ENCODE data around the gene TEX36. TPM values are rescaled to one million over a fixed set of nuclear protein-coding genes. Genes with fewer than 3 reads are reported as not detected.
A peak's percentile ranks its signal among the peaks of the same experiment; 100 is the strongest.

Gene TEX36
- total RNA-seq, 2 donors from 2014 or later, result not detected

- H3K4me1 ChIP-seq, result peaks cover 39% of the 10 kb centered on the region
- no peak overlapping the region for H3K27ac ChIP-seq
- TF ChIP-seq CTCF (IDR thresholded peaks at IDR 0.05) (no peak), POLR2A (IDR thresholded peaks at IDR 0.05) (no peak)
- no peaks in the 10 kb centered on the region for H3K27me3 ChIP-seq
- H3K4me3 ChIP-seq, result no peak overlapping the region
- ATAC-seq (no peak), DNase-seq (no peak)
- WGBS, 2 donors, result 86 to 88% methylated on average over 12 of the region's 12 CpGs
- H3K9me3 ChIP-seq, result no peaks in the 10 kb centered on the region
- intact Hi-C loops (cut with DNase I), result no loop called here
- H3K36me3 ChIP-seq (replicated peaks in 1 of 2; ENCODE audit: insufficient read depth in 1 of 2, low read depth in 2 of 2), result no peaks in the 10 kb centered on the region
Observed at GRCh38 chr10:125692601-125693523, 9.9 kb upstream of the TEX36 start.

- Histone ChIP-seq H3K4me3 (no peak overlapping the region), H3K9me3 (no peaks in the 10 kb centered on the region), H3K27ac (no peak overlapping the region), H3K27me3 (no peaks in the 10 kb centered on the region), H3K36me3 (replicated peaks in 1 of 2; ENCODE audit: insufficient read depth in 1 of 2, low read depth in 2 of 2) (no peaks in the 10 kb centered on the region), H3K4me1 (peaks cover 35% of the 10 kb centered on the region)
- no peak for DNase-seq
- TF ChIP-seq CTCF (IDR thresholded peaks at IDR 0.05) (no peak), POLR2A (IDR thresholded peaks at IDR 0.05) (no peak)
- intact Hi-C loops (cut with DNase I), result no loop called here
- no peak for ATAC-seq
- WGBS, 2 donors, result 53 to 85% methylated on average over 3 of the region's 3 CpGs
Observed at GRCh38 chr10:125692196-125692595, 9.2 kb upstream of the TEX36 start.

- 46 to 55% methylated on average over 19 of the region's 19 CpGs for WGBS, 2 donors
- H3K4me3 ChIP-seq, result no peak overlapping the region
- no peaks in the 10 kb centered on the region for H3K36me3 ChIP-seq (replicated peaks in 1 of 2; ENCODE audit: insufficient read depth in 1 of 2, low read depth in 2 of 2)
- H3K27me3 ChIP-seq, result no peaks in the 10 kb centered on the region
- DNase-seq, result no peak
- H3K27ac ChIP-seq, result no peak overlapping the region
- TF ChIP-seq POLR2A (IDR thresholded peaks at IDR 0.05) (no peak), CTCF (IDR thresholded peaks at IDR 0.05) (no peak)
- no peaks in the 10 kb centered on the region for H3K9me3 ChIP-seq
- peaks cover 27% of the 10 kb centered on the region for H3K4me1 ChIP-seq
- ATAC-seq, result peak; percentile 18
- intact Hi-C loops (cut with DNase I), result no loop called here
Observed at GRCh38 chr10:125691160-125691981, 8.4 kb upstream of the TEX36 start.

- Histone ChIP-seq H3K4me1 (peaks cover 14% of the 10 kb centered on the region), H3K27me3 (no peaks in the 10 kb centered on the region), H3K36me3 (replicated peaks in 1 of 2; ENCODE audit: insufficient read depth in 1 of 2, low read depth in 2 of 2) (no peaks in the 10 kb centered on the region), H3K27ac (no peak overlapping the region), H3K4me3 (no peak overlapping the region), H3K9me3 (no peaks in the 10 kb centered on the region)
- DNase-seq, result no peak
- TF ChIP-seq CTCF (IDR thresholded peaks at IDR 0.05) (no peak), POLR2A (IDR thresholded peaks at IDR 0.05) (no peak)
- ATAC-seq, result no peak
- intact Hi-C loops (cut with DNase I), result no loop called here
- WGBS, 2 donors, result 50 to 54% methylated on average over 8 of the region's 8 CpGs
Observed at GRCh38 chr10:125689955-125690569, 7.1 kb upstream of the TEX36 start.

Measured in body of pancreas (tissue), 4 donors.